Spleen (tissue), 7 donors: ENCODE measurements around the gene NINJ1.

Experiments
- POLR2A ChIP-seq, 3 donors: fragments of 450-650 bp; IDR thresholded peaks; one replicate each; pipeline ENCODE4 v1.5.1; 2017; ENCODE audit warnings: antibody characterized with exemption in 3 of 3, mild to moderate bottlenecking in 1 of 3
- POLR2AphosphoS5 ChIP-seq, 3 donors: sonication (generic); formaldehyde crosslinking; IDR thresholded peaks; one replicate each; pipeline ENCODE4 v1.5.1; 2017; ENCODE audit warnings: antibody characterized with exemption in 3 of 3
- TF ChIP-seq, protein P1 (sequence below), 11 experiments: fragments of 200-600 bp in 7 of 11; fragments of 450-650 bp in 4 of 11; sonication (generic) in 4 of 11; IDR thresholded peaks in 8 of 11; conservative IDR thresholded peaks in 3 of 11; 1 replicate in 7 of 11; 2 replicates in 4 of 11; pipeline versions ENCODE4 v1.4.0 to v1.8.0; 2016 to 2021; ENCODE audit warnings: antibody characterized with exemption in 11 of 11, inconsistent platforms in 4 of 11, mild to moderate bottlenecking in 1 of 11
- donor health status: DM: no; HTN: no; CAD: no; lungs with moderate emphysema.
- donor health status: DM: no; HTN: no; CAD: no.
- donor health status: DM: no; HTN: no; CAD: no.

DNA sequence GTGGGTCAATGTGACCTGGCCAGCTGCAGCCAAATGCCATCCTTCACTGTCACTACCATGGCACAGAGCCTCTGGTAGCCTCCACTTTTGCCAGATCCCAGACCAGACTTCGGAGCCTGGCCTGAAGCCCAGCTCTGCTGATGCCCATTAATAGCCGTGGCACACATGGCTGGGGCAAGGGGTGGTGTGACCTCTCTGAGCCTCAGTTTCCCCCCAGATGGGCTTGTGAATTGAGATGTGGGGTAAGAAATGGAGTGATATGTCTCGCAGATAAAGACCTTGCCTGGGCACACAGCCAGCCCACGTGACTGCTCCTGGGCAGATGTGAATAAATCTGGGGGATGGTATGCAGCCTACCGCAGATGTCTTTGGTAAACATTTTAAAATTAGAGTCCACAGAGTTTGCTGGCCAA, 61.7 kb downstream of the NINJ1 start:
- TF ChIP-seq, protein P1, sequence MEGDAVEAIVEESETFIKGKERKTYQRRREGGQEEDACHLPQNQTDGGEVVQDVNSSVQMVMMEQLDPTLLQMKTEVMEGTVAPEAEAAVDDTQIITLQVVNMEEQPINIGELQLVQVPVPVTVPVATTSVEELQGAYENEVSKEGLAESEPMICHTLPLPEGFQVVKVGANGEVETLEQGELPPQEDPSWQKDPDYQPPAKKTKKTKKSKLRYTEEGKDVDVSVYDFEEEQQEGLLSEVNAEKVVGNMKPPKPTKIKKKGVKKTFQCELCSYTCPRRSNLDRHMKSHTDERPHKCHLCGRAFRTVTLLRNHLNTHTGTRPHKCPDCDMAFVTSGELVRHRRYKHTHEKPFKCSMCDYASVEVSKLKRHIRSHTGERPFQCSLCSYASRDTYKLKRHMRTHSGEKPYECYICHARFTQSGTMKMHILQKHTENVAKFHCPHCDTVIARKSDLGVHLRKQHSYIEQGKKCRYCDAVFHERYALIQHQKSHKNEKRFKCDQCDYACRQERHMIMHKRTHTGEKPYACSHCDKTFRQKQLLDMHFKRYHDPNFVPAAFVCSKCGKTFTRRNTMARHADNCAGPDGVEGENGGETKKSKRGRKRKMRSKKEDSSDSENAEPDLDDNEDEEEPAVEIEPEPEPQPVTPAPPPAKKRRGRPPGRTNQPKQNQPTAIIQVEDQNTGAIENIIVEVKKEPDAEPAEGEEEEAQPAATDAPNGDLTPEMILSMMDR (IDR thresholded peaks at IDR 0.05 in 8 of 11, conservative IDR thresholded peaks at IDR 0.05 in 3 of 11) = no peak
- TF ChIP-seq POLR2A (IDR thresholded peaks at IDR 0.05) = no peak
- TF ChIP-seq POLR2AphosphoS5 (IDR thresholded peaks at IDR 0.05) = no peak
